DMS 273 (cell line): ENCODE measurements around the gene RPS27L.
"Not testable (repeated sequence)": the region's sequence is repeated elsewhere in the genome, so short reads cannot be mapped to it uniquely, and the experiment has no call there.

ENCODE experiments used
- DNase-seq: peaks from one replicate; lab custom pipeline; 2025; ENCODE audit not compliant: unreplicated experiment; lab: John Stamatoyannopoulos, UW

The RPS27L gene

GRCh38 chr15:63103416-63103815, 53.9 kb downstream of the RPS27L start:
- no peak for DNase-seq

DNA sequence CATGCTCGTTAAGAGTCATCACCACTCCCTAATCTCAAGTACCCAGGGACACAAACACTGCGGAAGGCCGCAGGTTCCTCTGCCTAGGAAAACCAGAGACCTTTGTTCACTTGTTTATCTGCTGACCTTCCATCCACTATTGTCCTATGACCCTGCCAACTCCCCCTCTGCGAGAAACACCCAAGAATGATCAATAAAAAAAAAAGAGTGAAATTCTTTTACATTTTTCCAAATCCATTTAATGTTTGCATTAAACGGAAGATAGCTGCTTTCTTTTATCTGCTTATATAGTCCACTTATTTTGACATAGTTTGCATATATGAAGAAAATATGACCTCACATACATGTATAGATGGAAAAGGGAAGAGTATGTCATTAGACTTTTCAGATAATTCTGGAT, 57.7 kb downstream of the RPS27L start:
- DNase-seq = not testable (repeated sequence)

DNA sequence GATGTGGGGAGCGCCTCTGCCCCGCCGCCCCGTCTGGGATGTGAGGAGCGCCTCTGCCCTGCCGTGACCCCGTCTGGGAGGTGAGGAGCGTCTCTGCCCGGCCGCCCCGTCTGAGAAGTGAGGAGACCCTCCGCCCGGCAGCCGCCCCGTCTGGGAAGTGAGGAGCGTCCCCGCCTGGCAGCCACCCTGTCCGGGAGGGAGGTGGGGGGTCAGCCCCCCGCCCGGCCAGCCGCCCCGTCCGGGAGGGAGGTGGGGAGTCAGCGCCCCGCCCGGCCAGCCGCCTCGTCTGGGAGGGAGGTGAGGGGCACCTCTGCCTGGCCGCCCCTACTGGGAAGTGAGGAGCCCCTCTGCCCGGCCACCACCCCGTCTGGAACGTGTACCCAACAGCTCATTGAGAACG, 58.4 kb downstream of the RPS27L start:
- DNase-seq = not testable (repeated sequence)
